HFF-Myc (cell line): ENCODE data around the gene POLR1D.

Source experiments
- DNase-seq: peaks from one replicate; pipeline ENCODE4 v3.0.0-alpha.2; 2011; ENCODE audit warnings: low read depth; ENCODE audit errors: extremely low read depth
- H3K4me3 ChIP-seq: replicated peaks from 2 replicates; pipeline ENCODE4 v1.5.1; 2011; ENCODE audit warnings: low read depth, mild to moderate bottlenecking, control low read depth, low read length
- TF ChIP-seq, protein P1 (sequence below): IDR thresholded peaks from 2 replicates; pipeline ENCODE4 v1.5.1; 2012; ENCODE audit warnings: mild to moderate bottlenecking, low read depth, low read length, control low read depth; ENCODE audit errors: missing control alignments

The POLR1D gene

GRCh38 chr13:27666951-27667350, 45.3 kb downstream of the POLR1D start:
- TF ChIP-seq, protein P1, sequence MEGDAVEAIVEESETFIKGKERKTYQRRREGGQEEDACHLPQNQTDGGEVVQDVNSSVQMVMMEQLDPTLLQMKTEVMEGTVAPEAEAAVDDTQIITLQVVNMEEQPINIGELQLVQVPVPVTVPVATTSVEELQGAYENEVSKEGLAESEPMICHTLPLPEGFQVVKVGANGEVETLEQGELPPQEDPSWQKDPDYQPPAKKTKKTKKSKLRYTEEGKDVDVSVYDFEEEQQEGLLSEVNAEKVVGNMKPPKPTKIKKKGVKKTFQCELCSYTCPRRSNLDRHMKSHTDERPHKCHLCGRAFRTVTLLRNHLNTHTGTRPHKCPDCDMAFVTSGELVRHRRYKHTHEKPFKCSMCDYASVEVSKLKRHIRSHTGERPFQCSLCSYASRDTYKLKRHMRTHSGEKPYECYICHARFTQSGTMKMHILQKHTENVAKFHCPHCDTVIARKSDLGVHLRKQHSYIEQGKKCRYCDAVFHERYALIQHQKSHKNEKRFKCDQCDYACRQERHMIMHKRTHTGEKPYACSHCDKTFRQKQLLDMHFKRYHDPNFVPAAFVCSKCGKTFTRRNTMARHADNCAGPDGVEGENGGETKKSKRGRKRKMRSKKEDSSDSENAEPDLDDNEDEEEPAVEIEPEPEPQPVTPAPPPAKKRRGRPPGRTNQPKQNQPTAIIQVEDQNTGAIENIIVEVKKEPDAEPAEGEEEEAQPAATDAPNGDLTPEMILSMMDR: no peak
- H3K4me3 ChIP-seq: no peak overlapping the region
- DNase-seq: no peak

GRCh38 chr13:27667946-27668345, 46.3 kb downstream of the POLR1D start:
- TF ChIP-seq, protein P1: no peak

DNA sequence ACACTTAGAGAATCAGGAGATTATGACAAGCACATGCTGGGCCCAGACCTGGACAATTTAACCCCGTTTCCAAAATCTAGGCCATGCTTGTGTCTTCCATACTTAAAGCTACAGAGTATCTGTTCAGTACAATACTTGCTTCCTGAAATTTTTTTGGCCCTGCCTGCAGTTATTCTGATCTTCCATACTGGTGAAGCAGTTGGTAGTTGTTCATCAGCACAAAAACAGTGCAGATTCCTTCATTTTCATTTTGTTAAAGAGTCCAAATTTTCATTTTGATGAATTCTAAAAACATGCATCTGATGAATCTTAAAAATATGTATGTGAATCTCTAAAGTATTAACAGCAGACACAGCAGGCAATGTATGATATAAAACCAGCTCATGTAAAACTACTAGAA, 49.2 kb downstream of the POLR1D start:
- no peak overlapping the region for H3K4me3 ChIP-seq
- TF ChIP-seq, protein P1: no peak
- no peak for DNase-seq

More at GRCh38 chr13:27667946-27668345, 46.3 kb downstream of the POLR1D start:
- H3K4me3 ChIP-seq: no peak overlapping the region
- DNase-seq: no peak

DNA sequence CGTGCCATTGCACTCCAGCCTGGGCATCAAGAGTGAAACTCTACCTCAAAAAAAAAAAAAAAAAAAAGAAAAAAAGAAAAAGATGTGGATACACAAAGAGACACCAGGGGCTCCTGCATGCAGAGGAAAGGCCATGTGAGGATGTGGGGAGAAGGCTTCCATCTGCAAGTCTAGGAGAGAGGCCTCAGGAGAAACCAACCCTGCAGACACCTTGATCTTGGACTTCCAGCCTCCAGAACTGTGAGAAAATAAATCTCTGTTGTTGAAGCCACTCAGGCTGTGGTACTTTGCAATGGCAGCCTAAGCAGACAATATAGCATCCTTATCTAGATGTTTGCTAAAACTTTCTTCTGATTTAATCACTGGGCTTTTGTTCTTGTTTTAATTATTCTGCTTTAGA, 50.3 kb downstream of the POLR1D start:
- no peak for DNase-seq
- TF ChIP-seq, protein P1: no peak
- H3K4me3 ChIP-seq: no peak overlapping the region
